SK-N-SH (cell line): ENCODE data around the gene PRR9. TPM values are rescaled to one million over a fixed set of nuclear protein-coding genes. Genes with fewer than 3 reads are reported as not detected.

Experiments
- CTCF ChIA-PET: fragments of 300-600, 350-600 bp; formaldehyde crosslinking; extraction: SDS; loops from one replicate; lab custom pipeline; 2021; lab: Yijun Ruan, JAX
- POLR2A ChIA-PET: fragments of 350-600 bp; sonication (Branson Sonifier 250); formaldehyde crosslinking; extraction: SDS; loops from one replicate; lab custom pipeline; 2020; ENCODE audit warnings: antibody characterized with exemption, inconsistent platforms; lab: Yijun Ruan, JAX
- DNase-seq: peaks from one replicate; pipeline ENCODE4 v3.0.0; 2012
- H2AFZ ChIP-seq: fragments of 200-600 bp; sonication (generic); 2 replicates; pipeline ENCODE4 v1.8.1; 2016; ENCODE audit warnings: antibody characterized with exemption, mild to moderate bottlenecking, low read depth
- H3F3A ChIP-seq: fragments of 200-600 bp; sonication (generic); replicated peaks from 2 replicates; pipeline ENCODE3; 2016; ENCODE audit warnings: antibody characterized with exemption, mild to moderate bottlenecking; ENCODE audit not compliant: insufficient read depth
- H3K27ac ChIP-seq, 2 experiments: fragments of 200-500 bp in 1 of 2; fragments of 200-600 bp in 1 of 2; sonication (Bioruptor generic) in 1 of 2; sonication (generic), shearing (Covaris generic) in 1 of 2; 2 replicates each; pipeline versions ENCODE4 v1.5.1 to v1.6.1; 2014 to 2016; ENCODE audit warnings: low read depth in 2 of 2, inconsistent platforms in 1 of 2, low read length in 1 of 2, mild to moderate bottlenecking in 1 of 2, mixed read lengths in 1 of 2
- H3K27me3 ChIP-seq: fragments of 200-600 bp; sonication (generic), shearing (Covaris generic); 2 replicates; pipeline ENCODE4 v1.6.1; 2016; ENCODE audit warnings: mixed run types; ENCODE audit not compliant: insufficient read depth
- H3K36me3 ChIP-seq, 2 experiments: fragments of 200-500 bp in 1 of 2; fragments of 200-600 bp in 1 of 2; sonication (Bioruptor generic) in 1 of 2; sonication (generic) in 1 of 2; replicated peaks in 1 of 2; 2 replicates each; pipeline versions ENCODE3 to v1.5.1; 2014 to 2016; ENCODE audit warnings: low read length in 1 of 2, mild to moderate bottlenecking in 1 of 2; ENCODE audit not compliant: insufficient read depth in 2 of 2, control insufficient read depth in 1 of 2
- H3K4me1 ChIP-seq, 2 experiments: fragments of 200-500 bp in 1 of 2; fragments of 200-600 bp in 1 of 2; sonication (Bioruptor generic) in 1 of 2; sonication (generic), shearing (Covaris generic) in 1 of 2; 2 replicates each; pipeline versions ENCODE4 v1.5.1 to v1.6.1; 2014 to 2016; ENCODE audit warnings: low read depth in 1 of 2, low read length in 1 of 2, mixed run types in 1 of 2; ENCODE audit not compliant: insufficient read depth in 2 of 2, control insufficient read depth in 1 of 2
- H3K4me2 ChIP-seq: fragments of 200-600 bp; sonication (generic), shearing (Covaris generic); 2 replicates; pipeline ENCODE4 v1.6.1; 2017; ENCODE audit warnings: mixed run types
- H3K4me3 ChIP-seq, 2 experiments: fragments of 200-500 bp in 1 of 2; fragments of 200-600 bp in 1 of 2; sonication (Bioruptor generic) in 1 of 2; sonication (generic), shearing (Covaris generic) in 1 of 2; 2 replicates each; pipeline versions ENCODE4 v1.5.1 to v1.8.1; 2014 to 2016; ENCODE audit warnings: low read depth in 2 of 2, inconsistent platforms in 1 of 2, low read length in 1 of 2, mild to moderate bottlenecking in 1 of 2, mixed read lengths in 1 of 2, moderate library complexity in 1 of 2
- H3K79me2 ChIP-seq: fragments of 200-600 bp; sonication (generic); 2 replicates; pipeline ENCODE4 v1.8.1; 2017; ENCODE audit warnings: mild to moderate bottlenecking; ENCODE audit not compliant: insufficient read depth
- H3K9ac ChIP-seq: fragments of 200-600 bp; sonication (generic); 2 replicates; pipeline ENCODE4 v1.6.1; 2017; ENCODE audit warnings: mixed run types
- H3K9me2 ChIP-seq: fragments of 200-600 bp; sonication (generic); 2 replicates; pipeline ENCODE4 v1.6.1; 2017; ENCODE audit warnings: mixed run types
- H3K9me3 ChIP-seq: fragments of 200-600 bp; sonication (generic); 2 replicates; pipeline ENCODE4 v1.6.1; 2017; ENCODE audit warnings: mixed run types, mild to moderate bottlenecking, moderate library complexity
- H4K20me1 ChIP-seq: fragments of 200-600 bp; sonication (generic); 2 replicates; pipeline ENCODE4 v1.6.1; 2017; ENCODE audit warnings: mild to moderate bottlenecking, mixed run types; ENCODE audit not compliant: insufficient read depth
- CHD2 ChIP-seq: fragments of 150-350 bp; IDR thresholded peaks from 2 replicates; pipeline ENCODE4 v1.6.1; 2018; ENCODE audit warnings: low read length; ENCODE audit not compliant: partially characterized antibody
- CTCF ChIP-seq: fragments of 200-600 bp; sonication (generic); IDR thresholded peaks from 2 replicates; pipeline ENCODE4 v1.6.1; 2017; ENCODE audit warnings: antibody characterized with exemption, mild to moderate bottlenecking, moderate library complexity
- EP300 ChIP-seq, 2 experiments: IDR thresholded peaks; 2 replicates each; pipeline versions ENCODE4 v1.4.0 to v1.6.1; 2012; ENCODE audit warnings: borderline replicate concordance in 1 of 2, low read depth in 1 of 2, low read length in 1 of 2
- EZH2phosphoT487 ChIP-seq: fragments of 200-600 bp; sonication (generic); IDR thresholded peaks from 2 replicates; pipeline ENCODE4 v1.6.1; 2017; ENCODE audit warnings: low read depth, mixed run types, mild to moderate bottlenecking, antibody characterized with exemption, moderate library complexity, borderline replicate concordance
- IRF3 ChIP-seq: fragments of 150-350 bp; IDR thresholded peaks from 2 replicates; pipeline ENCODE4 v1.6.1; 2016; ENCODE audit warnings: mild to moderate bottlenecking, low read depth, low read length
- JUND ChIP-seq: IDR thresholded peaks from 2 replicates; pipeline ENCODE4 v1.4.0; 2012
- MAX ChIP-seq: IDR thresholded peaks from 2 replicates; pipeline ENCODE4 v1.4.0; 2012; ENCODE audit warnings: low read depth
- NFIC ChIP-seq: IDR thresholded peaks from 2 replicates; pipeline ENCODE4 v1.4.0; 2012; ENCODE audit warnings: borderline replicate concordance
- NRF1 ChIP-seq: IDR thresholded peaks from 2 replicates; pipeline ENCODE4 v1.6.1; 2012; ENCODE audit warnings: low read depth, mild to moderate bottlenecking, low read length
- RAD21 ChIP-seq: IDR thresholded peaks from 2 replicates; pipeline ENCODE4 v1.6.1; 2012; ENCODE audit warnings: mild to moderate bottlenecking, low read length
- RCOR1 ChIP-seq: fragments of 150-350 bp; IDR thresholded peaks from 2 replicates; pipeline ENCODE4 v1.6.1; 2017; ENCODE audit warnings: antibody characterized with exemption, low read length
- REST ChIP-seq: IDR thresholded peaks from 2 replicates; pipeline ENCODE4 v1.6.1; 2012; ENCODE audit warnings: mild to moderate bottlenecking, low read depth, low read length, moderate library complexity
- RFX5 ChIP-seq: IDR thresholded peaks from 2 replicates; pipeline ENCODE4 v1.6.1; 2012; ENCODE audit warnings: mild to moderate bottlenecking, improper control_type of control experiment, low read length
- SIN3A ChIP-seq: IDR thresholded peaks from 2 replicates; pipeline ENCODE4 v1.6.1; 2012; ENCODE audit warnings: low read depth, mild to moderate bottlenecking, low read length, moderate library complexity, borderline replicate concordance
- TCF12 ChIP-seq: IDR thresholded peaks from 2 replicates; pipeline ENCODE4 v1.4.0; 2012
- USF2 ChIP-seq: fragments of 150-350 bp; IDR thresholded peaks from 2 replicates; pipeline ENCODE4 v1.6.1; 2017; ENCODE audit warnings: antibody characterized with exemption, low read length, low read depth, borderline replicate concordance
- ZBTB33 ChIP-seq: IDR thresholded peaks from 2 replicates; pipeline ENCODE4 v1.4.0; 2012; ENCODE audit warnings: low read depth, borderline replicate concordance
- WGBS: methylation state at CpG from one replicate; pipeline ENCODE4 v1.1.6; 2017; ENCODE audit warnings: low lambda C conversion rate; 5-methylcytosine and 5-hydroxymethylcytosine counted together
- polyA plus RNA-seq, 3 experiments: library from polyadenylated mRNA; depleted of rRNA; stranded (reverse); fragments of >200 nt; gene quantifications; 2 replicates each; pipeline ENCODE4 v1.2.3, GENCODE V29; 2012

The PRR9 gene
- polyA plus RNA-seq, 1 of the 3 experiments (the other 2 are of a cell fraction) = not detected

GRCh38 chr1:153251087-153251486 is 33.7 kb downstream of the PRR9 start:
- ChIA-PET CTCF (no interaction called here), POLR2A (no interaction called here)
- no peaks in the 10 kb centered on the region for H3F3A ChIP-seq
- no peak overlapping the region for H3K4me2 ChIP-seq
- no peak overlapping the region for H2AFZ ChIP-seq
- no peaks in the 10 kb centered on the region for H3K27me3 ChIP-seq
- no peak overlapping the region for H3K4me3 ChIP-seq
- no peak overlapping the region for H3K27ac ChIP-seq
- no peak overlapping the region for H3K9ac ChIP-seq
- no peaks in the 10 kb centered on the region for H3K79me2 ChIP-seq
- H4K20me1 ChIP-seq = no peaks in the 10 kb centered on the region
- no peaks in the 10 kb centered on the region for H3K4me1 ChIP-seq
- 0% methylated on average over 2 of the region's 2 CpGs for WGBS
- H3K36me3 ChIP-seq = no peaks in the 10 kb centered on the region
- no peaks in the 10 kb centered on the region for H3K9me3 ChIP-seq
- DNase-seq = no peak
- no peaks in the 10 kb centered on the region for H3K9me2 ChIP-seq
- TF ChIP-seq SIN3A = no peak
- no peak for TF ChIP-seq TCF12
- no peak for TF ChIP-seq EZH2phosphoT487
- TF ChIP-seq RAD21 = no peak
- TF ChIP-seq CHD2 = no peak
- no peak for TF ChIP-seq REST
- TF ChIP-seq EP300 (IDR thresholded peaks at IDR 0.05; ENCODE audit: borderline replicate concordance in 1 of 2, low read depth in 1 of 2, low read length in 1 of 2) = no peak
- no peak for TF ChIP-seq ZBTB33
- TF ChIP-seq IRF3 = no peak
- TF ChIP-seq NRF1 = no peak
- TF ChIP-seq JUND = no peak
- no peak for TF ChIP-seq MAX
- no peak for TF ChIP-seq RCOR1
- no peak for TF ChIP-seq RFX5
- TF ChIP-seq USF2 = no peak
- TF ChIP-seq CTCF = no peak
- TF ChIP-seq NFIC = no peak
- TF ChIP-seq, all 33 proteins: peak for 0
